Activated CD4-positive, CD25-positive, alpha-beta regulatory T cell treated with anti-CD3 and anti-CD28 coated beads, Interleukin-2, amount 50 U/mL, for 16 hours (primary cell): Measurements from ENCODE around the gene ADK.
"Not testable (repeated sequence)": the region's sequence is repeated elsewhere in the genome, so short reads cannot be mapped to it uniquely, and the experiment has no call there.

Source experiments
- DNase-seq: peaks from one replicate; pipeline ENCODE4 v3.0.0-alpha.2; 2020; ENCODE audit warnings: low read depth, low spot score

ADK gene

DNA sequence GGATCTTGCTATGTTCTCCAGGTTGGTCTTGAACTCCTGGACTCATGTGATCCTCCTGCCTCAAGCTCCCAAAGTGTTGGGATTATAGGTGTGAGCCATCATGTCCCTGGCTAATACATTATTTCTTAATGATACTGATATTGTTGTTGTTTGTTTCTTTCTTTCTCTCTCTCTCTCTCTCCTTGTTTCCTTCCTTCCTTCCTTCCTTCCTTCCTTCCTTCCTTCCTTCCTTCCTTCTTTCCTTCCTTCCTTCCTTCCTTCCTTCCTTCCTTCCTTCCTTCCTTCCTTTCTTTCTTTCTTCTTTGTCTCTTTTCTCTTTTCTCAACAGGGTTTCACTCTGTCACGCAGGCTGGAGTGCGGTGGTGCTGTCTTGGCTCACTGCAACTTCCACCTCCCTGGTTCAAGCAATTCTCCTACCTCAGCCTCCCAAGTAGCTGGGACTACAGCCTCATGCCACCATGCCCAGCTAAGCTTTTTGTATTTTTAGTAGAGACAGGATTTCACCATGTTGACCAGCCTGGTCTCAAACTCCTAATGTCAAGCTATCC is 149.1 kb downstream of the ADK start:
- not testable (repeated sequence) for DNase-seq

DNA sequence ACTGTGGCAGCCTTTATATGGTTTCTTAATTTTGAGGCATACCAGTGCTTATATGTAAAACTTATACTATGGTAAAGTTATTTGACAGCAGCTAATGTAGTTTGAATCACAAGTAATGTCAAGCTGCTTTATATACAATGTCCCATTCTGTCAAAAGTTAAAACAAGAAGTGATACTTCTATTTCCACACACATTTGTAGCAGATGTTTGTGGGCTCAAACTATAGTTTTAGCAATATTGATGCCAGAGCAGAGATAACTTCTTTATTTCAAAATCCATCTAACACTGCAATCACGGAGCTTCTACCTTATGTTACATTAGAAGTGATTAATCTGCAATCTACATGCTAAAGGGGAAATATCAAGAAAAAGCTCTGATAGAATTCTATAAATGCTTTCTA is 149.6 kb downstream of the ADK start:
- no peak for DNase-seq

DNA sequence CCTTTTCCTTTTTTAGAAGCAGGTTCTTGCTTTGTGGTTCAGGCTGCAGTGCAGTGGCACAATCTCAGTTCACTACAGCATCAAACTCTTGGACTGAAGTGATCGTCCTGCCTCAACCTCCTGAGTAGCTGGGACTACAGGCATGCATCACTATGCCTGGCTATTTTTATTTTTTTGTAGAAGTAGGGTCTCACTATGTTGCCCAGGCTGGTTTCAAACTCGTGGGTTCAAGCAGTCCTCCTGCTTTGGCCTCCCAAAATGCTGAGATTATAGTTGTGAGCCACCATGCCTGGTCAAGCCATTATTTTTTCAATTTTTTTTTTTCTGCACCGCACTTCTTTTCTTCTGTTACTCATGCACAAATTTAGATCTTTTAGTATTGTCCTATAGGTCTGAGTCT is 154.7 kb downstream of the ADK start:
- no peak for DNase-seq

DNA sequence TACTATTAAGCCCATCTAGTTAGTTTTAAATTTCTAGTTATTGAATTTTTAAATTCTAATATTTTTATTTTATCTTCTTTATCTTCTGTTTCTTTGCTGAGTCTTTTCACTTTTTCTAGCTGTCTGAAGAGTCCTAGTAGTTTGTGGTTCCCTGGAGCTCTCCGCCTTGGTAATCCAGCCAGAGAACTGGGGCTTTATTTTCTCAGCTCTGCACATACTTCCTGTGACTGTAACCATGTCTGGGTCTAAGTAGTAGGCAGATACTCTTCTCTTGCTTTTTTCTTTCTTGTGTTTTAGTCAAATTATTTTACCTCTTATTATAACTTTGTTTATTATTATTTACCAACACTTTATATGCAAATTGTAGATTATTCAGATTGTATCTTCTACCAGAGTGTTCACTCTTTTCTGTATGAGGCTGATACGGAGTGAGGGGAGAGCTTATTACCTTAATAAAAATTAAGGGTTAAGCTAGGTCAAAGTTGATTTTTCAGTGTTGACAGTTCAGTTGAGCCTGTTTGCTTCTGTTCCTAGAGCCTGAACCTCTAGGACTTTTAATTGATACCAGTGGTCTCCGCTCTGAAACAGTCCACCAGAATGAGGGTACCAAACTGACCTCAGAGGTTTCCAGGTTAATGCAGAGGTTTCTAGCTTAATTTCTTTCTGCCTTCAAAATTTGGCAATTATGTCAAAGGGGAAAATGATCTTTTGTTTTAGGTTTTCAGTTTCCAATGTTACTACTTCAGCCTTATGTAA is 155.4 kb downstream of the ADK start:
- DNase-seq: no peak

DNA sequence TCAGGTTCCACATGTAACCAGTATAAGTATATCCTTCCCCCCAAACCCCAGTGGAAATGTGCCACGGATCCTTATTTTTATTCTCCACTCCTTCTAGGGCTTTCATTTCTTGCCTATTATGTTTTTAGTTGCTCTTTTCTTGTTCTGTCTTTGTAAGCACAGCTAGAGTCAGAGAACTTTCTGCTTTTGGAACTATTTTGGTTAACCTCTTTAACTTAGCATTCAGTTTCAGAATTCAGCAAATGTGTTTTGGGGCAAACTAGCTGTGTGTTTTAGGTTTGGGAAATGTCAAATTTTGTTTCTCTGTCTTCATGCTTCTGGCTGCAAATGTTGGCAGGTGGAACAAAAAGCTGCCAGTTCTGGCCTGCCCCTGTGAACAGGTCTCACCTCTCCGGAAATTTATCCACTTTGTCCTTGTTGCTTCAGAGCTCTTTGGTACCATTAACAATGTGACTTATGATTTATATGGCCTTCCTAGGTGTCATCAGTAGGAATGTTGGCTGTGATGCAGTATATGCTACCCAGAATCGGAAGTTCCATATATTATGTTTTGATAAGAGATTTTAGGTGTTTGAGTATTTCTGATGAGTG is 156.1 kb downstream of the ADK start:
- no peak for DNase-seq

DNA sequence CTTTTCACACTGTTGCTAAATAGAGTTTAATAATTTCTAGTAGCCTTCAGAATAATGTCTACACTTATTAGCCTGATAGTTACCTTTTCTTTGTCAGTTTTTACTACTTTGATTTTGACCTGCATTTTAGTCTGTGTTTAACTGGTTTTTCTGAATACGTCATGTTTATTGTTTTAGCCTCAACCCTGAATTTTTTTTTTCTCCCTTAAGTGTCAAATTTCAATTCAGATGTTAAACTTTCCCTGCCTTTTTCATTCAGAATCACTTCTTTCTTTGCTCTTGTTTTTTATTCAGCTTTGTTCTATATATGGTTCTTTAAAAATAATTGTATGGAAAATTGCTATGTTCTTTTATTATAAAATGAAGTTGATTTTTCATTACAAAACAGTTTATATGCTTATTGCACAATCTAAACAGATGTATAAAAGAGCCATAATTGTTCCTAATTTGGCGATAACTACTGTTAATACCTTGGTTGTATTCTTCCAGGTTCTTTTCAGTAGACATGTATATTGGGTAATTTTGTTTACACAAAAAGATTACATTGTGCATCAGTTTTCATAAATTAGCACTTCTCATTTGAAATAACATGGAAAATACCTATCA is 159.7 kb downstream of the ADK start:
- no peak for DNase-seq

DNA sequence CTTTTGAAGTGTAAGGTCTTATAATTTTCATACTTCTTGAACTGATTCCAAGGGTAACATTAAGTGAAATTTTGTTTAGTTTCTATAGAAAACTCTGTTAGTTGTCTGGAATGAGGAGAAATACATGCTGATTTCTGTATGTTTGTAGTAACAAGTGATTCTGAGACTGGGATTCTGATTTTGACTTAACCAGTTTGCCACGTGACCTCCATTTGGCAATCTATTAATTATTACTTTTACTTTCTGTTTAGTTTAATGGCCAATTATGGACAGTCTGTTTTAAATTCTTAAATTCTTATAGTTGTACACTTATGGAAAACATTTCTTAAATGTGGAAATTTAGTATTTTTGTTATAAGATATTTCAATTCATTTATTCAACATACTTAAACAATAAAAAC is 163.1 kb downstream of the ADK start:
- no peak for DNase-seq

DNA sequence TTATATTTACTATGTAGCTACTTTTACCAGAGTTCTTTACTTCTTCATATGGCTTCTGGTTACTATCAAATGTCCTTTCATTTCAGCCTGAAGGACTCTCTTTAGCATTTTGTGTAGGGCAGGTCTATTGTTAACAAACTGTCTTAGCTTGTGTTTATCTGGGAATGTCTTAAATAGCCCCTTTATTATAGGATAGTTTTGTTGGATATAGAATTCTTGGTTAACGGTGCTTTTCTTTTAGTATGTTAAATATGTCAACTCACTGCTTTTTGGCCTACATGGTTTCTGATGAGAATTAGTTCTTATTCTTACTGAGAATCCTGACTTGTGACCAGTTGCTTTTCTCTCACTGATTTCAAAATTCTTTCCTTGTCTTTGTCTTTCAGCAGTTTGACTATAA is 169.0 kb downstream of the ADK start:
- DNase-seq: no peak

DNA sequence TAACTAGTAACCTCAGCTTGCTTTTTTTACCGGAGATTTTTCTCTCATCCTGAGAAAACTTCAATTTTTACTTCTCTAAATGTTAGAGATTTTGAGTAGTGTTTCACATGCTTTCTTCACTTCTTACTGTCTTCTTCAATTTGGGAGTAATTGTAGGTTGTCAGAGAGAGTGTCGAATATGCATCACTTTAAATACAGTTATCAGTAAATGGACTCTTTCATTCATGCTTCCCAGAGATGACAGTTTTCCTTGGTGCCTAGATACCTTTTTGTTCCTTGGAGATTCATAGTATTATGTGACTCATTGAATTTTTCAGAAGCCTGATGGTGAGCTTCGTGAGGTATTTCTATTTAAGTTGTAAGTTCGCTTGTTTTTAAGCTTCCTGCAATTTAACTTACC is 169.7 kb downstream of the ADK start:
- DNase-seq: no peak

DNA sequence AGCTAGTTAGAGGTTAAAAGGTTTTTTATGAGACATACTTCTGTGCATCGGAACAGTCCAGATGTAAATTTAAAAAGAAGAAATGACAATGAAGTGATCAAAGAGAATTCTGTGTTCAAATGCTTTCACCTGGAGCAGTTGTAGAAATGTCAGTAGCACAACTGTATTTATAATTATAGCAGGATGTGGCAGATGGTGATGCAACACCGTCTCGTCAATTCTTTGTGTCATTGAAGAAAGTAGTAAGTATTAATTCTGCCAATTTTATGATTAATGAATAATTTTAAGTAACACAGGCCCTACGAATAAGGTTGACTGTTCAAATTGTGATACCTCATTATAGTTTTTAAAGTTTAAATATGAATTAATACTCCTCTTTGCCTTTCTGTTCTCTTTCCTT is 171.1 kb downstream of the ADK start:
- no peak for DNase-seq

DNA sequence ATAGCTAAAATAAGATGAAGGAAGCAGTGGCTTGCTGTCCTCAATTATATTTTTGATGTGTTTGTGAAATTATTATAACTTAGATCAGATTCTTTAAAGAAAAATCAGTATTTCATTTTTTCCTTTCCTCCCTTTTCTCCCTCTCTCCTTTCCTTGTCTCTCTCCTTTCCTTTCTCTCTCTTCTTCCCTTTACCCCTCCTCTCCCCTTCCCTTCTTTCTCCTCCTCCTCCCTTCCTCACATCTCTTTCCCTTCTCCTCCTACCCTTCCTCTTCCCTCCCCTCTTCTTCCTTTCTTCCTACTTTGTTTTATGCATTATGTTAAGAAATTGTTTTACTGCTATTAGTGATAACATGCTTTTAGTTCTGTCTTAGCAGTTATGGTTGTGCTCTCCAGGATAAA is 171.5 kb downstream of the ADK start:
- no peak for DNase-seq

DNA sequence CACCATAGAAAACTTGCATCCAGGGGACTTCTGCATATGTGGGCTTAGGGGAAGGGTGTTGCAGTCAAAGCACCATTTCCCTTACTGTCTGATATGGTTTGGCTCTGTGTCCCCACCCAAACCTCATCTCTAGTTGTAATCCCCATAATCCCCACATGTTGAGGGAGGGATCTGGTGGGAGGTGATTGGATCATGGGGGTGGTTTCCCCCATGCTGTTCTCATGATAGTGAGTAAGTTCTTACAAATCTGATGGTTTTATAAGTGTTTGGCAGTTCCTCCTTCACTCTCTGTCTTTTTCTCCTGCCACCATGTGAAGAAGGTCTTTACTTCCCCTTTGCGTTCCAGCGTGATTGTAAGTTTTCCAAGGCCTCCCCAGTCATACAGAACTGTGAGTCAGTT is 177.4 kb downstream of the ADK start:
- no peak for DNase-seq

DNA sequence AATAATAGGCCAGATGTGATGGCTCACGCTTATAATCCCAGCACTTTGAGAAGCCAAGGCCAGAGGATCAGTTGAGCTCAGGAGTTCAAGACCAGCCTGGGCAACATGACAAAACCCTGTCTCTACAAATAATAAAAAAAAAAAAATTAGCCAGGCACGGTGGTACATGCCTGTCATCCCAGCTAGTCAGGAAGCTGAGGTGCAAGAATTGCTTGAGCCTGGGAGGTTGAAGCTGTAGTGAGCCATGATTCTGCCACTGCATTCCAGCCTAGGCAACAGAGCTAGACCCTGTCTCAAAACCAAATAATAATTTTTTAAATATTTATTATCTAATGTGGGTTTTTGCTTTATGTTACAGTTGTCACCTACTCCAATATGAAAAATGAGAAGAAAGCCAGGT is 178.9 kb downstream of the ADK start:
- no peak for DNase-seq

DNA sequence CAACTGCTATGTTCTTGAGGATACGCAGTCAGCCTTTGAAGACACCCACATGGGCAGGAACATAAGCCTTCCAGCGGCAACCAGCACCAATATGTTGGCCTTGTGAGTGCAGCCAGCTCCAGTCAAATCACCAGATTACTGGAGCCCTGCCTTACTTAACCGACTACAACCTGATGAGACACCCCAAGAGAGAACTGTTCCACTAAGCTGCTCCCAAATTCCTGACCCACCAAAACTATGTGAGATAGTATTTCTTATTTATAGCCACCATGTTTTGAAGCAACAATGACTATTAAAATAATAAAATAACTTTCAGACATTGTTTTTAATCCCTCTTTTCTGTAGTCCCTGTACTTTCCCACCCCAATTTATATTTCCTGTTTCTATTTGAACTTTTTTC is 179.6 kb downstream of the ADK start:
- DNase-seq: no peak

DNA sequence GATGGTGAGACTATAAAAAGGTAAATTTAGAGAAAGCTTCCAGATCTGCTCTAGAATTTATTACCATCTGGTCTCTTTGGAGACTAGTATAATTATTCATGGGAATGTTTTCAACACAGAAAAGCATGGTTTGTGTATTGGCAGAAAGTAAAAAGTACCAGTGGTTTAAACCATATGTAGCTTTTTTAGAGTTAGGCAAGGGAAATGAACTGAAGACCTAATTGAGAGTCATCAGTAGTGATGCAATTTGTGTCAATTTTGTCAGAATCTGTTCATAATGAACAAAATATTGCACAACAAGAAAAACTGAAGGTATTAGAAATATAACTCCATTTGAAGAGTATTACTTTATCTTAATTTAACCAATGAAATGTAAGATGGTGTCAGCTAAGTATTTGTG is 181.4 kb downstream of the ADK start:
- DNase-seq: no peak

DNA sequence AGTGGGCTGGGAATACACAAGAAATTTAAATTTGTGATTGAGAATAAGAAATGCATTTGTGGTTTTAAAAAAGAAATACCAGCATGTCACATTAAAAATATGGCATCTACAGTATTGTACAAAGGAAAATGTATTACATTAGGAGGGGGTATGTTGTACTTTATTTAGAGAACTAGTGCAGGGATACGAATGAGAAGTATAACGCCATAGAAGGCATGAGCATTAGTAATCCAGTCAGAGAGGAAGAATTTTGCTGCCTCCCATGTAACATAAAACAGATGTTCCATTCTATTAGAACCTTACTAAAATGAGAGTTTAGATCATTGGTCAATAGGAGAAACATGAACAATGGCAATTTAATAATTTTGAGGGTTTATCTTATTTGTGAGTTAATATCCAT is 182.2 kb downstream of the ADK start:
- DNase-seq: no peak

DNA sequence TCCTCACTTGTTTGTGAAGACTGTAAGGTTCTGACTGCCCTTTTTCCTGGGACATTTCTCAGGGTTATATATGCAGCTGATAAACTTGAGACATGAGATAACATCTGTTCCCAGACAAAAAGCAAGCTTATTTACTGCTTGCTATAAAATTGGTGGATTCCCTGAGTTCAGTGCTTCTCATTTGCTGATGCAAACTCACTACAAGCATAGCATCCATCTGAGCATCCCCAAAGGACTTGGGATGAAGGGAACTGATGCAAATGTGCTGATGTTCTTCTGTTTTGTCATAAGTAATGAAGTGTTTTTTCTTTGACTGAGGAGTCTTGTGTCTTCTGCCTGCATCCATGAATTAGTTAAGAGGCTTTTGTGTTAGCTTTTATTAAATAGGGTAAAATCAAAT is 183.2 kb downstream of the ADK start:
- no peak for DNase-seq

DNA sequence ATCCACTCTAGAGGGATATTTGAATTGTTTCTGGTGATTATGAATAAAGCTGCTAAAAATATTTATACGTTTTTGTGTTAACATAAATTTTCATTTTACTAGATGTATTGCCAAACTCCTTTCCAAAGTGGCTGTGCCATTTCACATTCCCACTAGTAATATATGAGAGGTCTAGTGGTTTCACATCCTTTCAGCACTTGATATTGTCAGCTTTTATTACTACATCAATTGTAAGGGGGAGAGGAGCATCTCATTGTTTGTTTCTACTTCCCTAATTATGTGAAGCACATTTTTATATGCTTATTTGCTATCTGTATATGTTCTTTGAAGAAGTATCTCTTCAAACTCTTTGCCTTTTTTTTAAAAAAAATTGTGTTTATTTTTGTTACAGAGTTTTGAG is 184.5 kb downstream of the ADK start:
- DNase-seq: no peak

DNA sequence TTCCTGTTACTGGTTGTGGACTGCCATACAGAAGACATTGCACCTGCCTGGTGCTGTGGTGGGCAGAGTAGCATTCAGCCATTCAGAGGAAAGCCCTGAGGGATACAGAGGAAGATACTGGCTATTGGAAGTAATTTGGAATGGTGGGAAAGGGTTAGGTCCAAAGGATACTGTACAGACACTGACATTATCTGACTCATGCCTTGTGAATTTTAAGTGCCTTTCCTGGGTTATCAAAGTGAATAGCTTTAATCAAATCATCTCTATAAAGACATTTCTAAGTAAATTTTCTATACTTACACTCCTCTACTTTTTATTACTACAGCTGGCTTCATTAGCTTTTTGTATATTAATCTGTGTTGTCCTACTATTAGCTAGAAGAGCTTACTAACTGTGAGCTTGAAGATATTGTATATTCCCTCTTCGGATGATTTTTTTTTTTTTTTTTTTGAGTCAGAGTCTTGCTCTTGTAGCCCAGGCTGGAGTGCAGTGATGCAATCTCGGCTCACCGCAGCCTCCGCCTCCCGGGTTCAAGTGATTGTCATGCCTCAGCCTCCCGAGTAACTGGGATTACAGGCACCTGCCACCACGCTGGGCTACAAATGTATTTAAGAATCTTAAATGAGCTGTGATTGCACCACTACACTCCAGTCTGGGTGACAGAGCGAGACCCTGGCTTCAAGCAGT is 186.5 kb downstream of the ADK start:
- no peak for DNase-seq

DNA sequence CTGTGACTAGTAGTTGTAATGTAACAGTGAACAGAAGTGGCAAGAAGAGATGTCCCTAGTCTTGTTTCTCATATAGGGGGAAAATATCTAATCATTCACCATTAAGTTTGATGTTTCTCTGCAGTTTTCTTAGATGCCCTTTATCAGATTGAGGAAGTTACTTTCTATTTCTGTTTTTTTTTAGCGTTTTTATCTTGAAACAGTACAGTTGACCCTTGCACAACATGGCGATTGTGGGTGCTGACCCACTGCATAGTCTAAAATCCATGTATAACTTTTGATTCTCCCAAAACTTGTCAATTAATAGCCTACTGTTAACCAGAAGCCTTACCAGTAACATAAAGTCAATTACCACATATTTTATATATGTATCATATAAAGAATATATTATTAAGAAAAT is 192.0 kb downstream of the ADK start:
- no peak for DNase-seq

DNA sequence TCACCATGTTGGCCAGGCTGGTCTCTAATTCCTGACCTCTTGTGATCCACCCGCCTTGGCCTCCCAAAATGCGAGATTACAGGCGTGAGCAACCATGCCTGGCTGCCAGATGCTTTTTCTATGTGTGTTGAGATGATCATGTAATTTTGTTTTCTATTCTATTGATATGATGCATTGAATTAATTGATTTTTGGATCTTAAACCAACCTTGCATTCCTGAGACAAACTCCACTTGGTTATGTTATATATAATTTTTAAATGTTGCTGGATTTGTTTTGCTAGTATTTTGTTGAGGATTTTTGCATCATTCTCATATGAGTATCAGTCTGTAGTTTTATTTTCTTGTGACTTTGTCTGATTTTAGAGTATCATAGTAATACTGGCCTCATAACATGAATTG is 192.8 kb downstream of the ADK start:
- DNase-seq: no peak

DNA sequence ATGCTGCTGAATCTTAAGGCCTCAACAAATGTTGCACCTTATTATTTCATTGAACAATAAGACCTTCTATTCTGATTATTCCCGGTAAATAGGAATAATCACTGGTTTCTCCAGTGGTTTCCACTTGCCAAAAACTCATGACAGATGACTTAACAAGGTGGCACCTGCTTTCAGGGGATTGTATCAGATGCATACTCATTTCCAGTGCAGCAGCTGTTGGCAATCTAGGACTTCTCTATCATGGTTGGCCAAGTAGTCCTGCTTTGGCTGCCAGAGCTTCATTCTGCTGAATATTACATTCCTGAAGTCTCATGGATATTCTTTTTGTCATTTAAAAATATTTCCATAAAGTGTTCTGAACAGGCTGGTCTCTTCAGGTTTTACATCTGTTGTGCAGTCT is 193.3 kb downstream of the ADK start:
- no peak for DNase-seq

DNA sequence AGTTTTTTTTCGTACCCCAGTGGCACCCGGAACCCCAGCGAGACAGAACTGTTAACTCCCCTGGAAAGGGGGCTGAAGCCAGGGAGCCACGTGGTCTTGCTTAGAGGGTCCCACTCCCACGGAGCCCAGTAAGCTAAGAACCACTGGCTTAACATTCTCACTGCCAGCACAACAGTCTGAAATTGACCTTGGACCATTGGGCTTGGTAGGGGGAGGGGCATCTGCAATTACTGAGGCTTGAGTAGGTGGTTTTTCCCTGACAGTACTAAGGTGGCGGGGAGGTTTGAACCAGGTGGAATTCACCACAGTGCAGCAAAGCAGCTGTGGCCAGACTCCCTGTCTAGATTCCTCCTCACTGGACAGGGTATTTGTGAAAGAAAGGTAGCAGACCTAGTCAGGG is 196.5 kb downstream of the ADK start:
- DNase-seq: no peak
